K562 (cell line): Measurements from ENCODE around the gene AFF2. TPM values are rescaled to one million over a fixed set of nuclear protein-coding genes. Genes with fewer than 3 reads are reported as not detected.

Experiments
- ATAC-seq: fragments of 200-7000 bp; cut with Tn5 transposase; 3 replicates; pipeline ENCODE4 v1.9.1; 2020; ENCODE audit warnings: moderate library complexity
- BruUV-seq: library from RNA; stranded (reverse); fragments of 400-500 nt; replicated peaks from 2 replicates; lab custom pipeline; 2021; lab: Mats Ljungman, UMichigan
- CTCF ChIA-PET: fragments of 300-600 bp; formaldehyde crosslinking; extraction: SDS; loops from one replicate; lab custom pipeline; 2021; ENCODE audit warnings: low intra/inter-chr PET ratio; lab: Yijun Ruan, JAX
- POLR2A ChIA-PET: fragments of 300-600, 350-650 bp; sonication (Branson Sonifier 250); formaldehyde crosslinking; extraction: SDS; loops from one replicate; lab custom pipeline; 2021; ENCODE audit warnings: antibody characterized with exemption, inconsistent platforms; lab: Yijun Ruan, JAX
- DNase-seq, 4 experiments: peaks; one replicate each; pipeline versions ENCODE4 v3.0.0 to v3.0.0-alpha.2; 2011 to 2018; ENCODE audit warnings: low spot score in 3 of 4, mixed read lengths in 3 of 4; ENCODE audit errors: extremely low read depth in 1 of 4
- FAIRE-seq: peaks from 2 replicates; lab custom pipeline; 2011; peaks lifted over from hg19 to GRCh38; lab: Jason Lieb, UNC
- H2AFZ ChIP-seq: 2 replicates; pipeline ENCODE4 v1.6.0; 2011; ENCODE audit warnings: low read depth, low read length, control low read depth, inconsistent platforms
- H3K27ac ChIP-seq: fragments of 200-600 bp; 3 replicates; pipeline ENCODE4 v1.8.0; 2011; ENCODE audit warnings: low read depth, mild to moderate bottlenecking, control low read depth, inconsistent platforms, low read length, moderate library complexity, mixed read lengths; ENCODE audit errors: extremely low read depth
- H3K27me3 ChIP-seq, 2 experiments: fragments of 300-600 bp in 1 of 2; 2 replicates in 1 of 2; 3 replicates in 1 of 2; pipeline versions ENCODE4 v1.6.0 to v1.8.0; 2011; ENCODE audit warnings: inconsistent platforms in 2 of 2, low read length in 2 of 2, mild to moderate bottlenecking in 1 of 2, mixed read lengths in 1 of 2, moderate library complexity in 1 of 2; ENCODE audit not compliant: control insufficient read depth in 2 of 2, insufficient read depth in 2 of 2
- H3K36me3 ChIP-seq: fragments of 300-600 bp; 3 replicates; pipeline ENCODE4 v1.8.0; 2011; ENCODE audit warnings: mild to moderate bottlenecking, low read length, inconsistent platforms; ENCODE audit not compliant: control insufficient read depth, insufficient read depth
- H3K4me1 ChIP-seq, 2 experiments: fragments of 200-600 bp in 1 of 2; replicated peaks in 1 of 2; 2 replicates in 1 of 2; 3 replicates in 1 of 2; pipeline versions ENCODE4 v1.5.1 to v1.8.0; 2011; ENCODE audit warnings: inconsistent platforms in 2 of 2, low read length in 2 of 2, mild to moderate bottlenecking in 1 of 2, mixed read lengths in 1 of 2, moderate library complexity in 1 of 2; ENCODE audit not compliant: control insufficient read depth in 2 of 2, insufficient read depth in 2 of 2
- H3K4me2 ChIP-seq: 2 replicates; pipeline ENCODE4 v1.6.1; 2011; ENCODE audit warnings: low read length, control low read depth, inconsistent platforms, mixed read lengths; ENCODE audit not compliant: insufficient read depth
- H3K4me3 ChIP-seq: fragments of 200-600 bp; sonication (generic), shearing (Covaris generic); 2 replicates; pipeline ENCODE4 v1.5.1; 2016; ENCODE audit warnings: control low read depth, inconsistent platforms
- H3K79me2 ChIP-seq: fragments of 200-600 bp; 3 replicates; pipeline ENCODE4 v1.8.0; 2011; ENCODE audit warnings: low read length, inconsistent platforms; ENCODE audit not compliant: control insufficient read depth, insufficient read depth
- H3K9ac ChIP-seq, 2 experiments: 2 replicates each; pipeline versions ENCODE4 v1.6.0 to v1.6.1; 2011; ENCODE audit warnings: low read depth in 2 of 2, low read length in 2 of 2, control low read depth in 1 of 2, inconsistent platforms in 1 of 2, mild to moderate bottlenecking in 1 of 2, mixed read lengths in 1 of 2; ENCODE audit not compliant: insufficient read depth in 1 of 2
- H3K9me1 ChIP-seq: one replicate; pipeline ENCODE4 v1.6.0; 2011; ENCODE audit warnings: inconsistent platforms, mild to moderate bottlenecking, low read length, moderate library complexity; ENCODE audit not compliant: control insufficient read depth, insufficient read depth
- H3K9me3 ChIP-seq: replicated peaks from 2 replicates; pipeline ENCODE4 v1.5.1; 2011; ENCODE audit warnings: low read depth, low read length, inconsistent platforms; ENCODE audit not compliant: control insufficient read depth, insufficient read depth
- H4K20me1 ChIP-seq: replicated peaks from 2 replicates; pipeline ENCODE4 v1.6.1; 2011; ENCODE audit warnings: low read length, inconsistent platforms, mixed read lengths; ENCODE audit not compliant: control insufficient read depth, insufficient read depth
- ARID1B ChIP-seq: fragments of 450-650 bp; IDR thresholded peaks from 2 replicates; pipeline ENCODE4 v1.6.1; 2016; ENCODE audit warnings: antibody characterized with exemption, mild to moderate bottlenecking, inconsistent platforms
- ASH1L ChIP-seq: fragments of 450-650 bp; IDR thresholded peaks from 2 replicates; pipeline ENCODE4 v1.6.1; 2018; ENCODE audit warnings: borderline replicate concordance, mild to moderate bottlenecking, low read depth; ENCODE audit not compliant: partially characterized antibody
- ATF7 ChIP-seq: fragments of 450-650 bp; IDR thresholded peaks from 2 replicates; pipeline ENCODE4 v1.7.1; 2014; ENCODE audit warnings: mild to moderate bottlenecking, moderate library complexity
- CREBBP ChIP-seq: IDR thresholded peaks from one replicate; pipeline ENCODE4 v1.6.1; 2012; ENCODE audit warnings: low read depth, mild to moderate bottlenecking, control low read depth, inconsistent platforms, low read length
- DPF2 ChIP-seq: fragments of 450-650 bp; IDR thresholded peaks from 2 replicates; pipeline ENCODE4 v1.6.1; 2016
- EP300 ChIP-seq: IDR thresholded peaks from 2 replicates; pipeline ENCODE4 v1.6.1; 2012; ENCODE audit warnings: low read length, improper control_type of control experiment
- FIP1L1 ChIP-seq: fragments of 200-400 bp; formaldehyde crosslinking; IDR thresholded peaks from 2 replicates; pipeline ENCODE4 v1.6.1; 2018; ENCODE audit warnings: mild to moderate bottlenecking, low read depth, low read length; ENCODE audit not compliant: poor library complexity, severe bottlenecking
- HMG20B ChIP-seq: fragments of 250-450 bp; sonication (Bioruptor Pico); IDR thresholded peaks from 2 replicates; pipeline ENCODE4 v1.5.0; 2021; ENCODE audit warnings: mild to moderate bottlenecking
- RNF2 ChIP-seq: sonication (generic); IDR thresholded peaks from 2 replicates; pipeline ENCODE4 v1.6.1; 2016
- SIX5 ChIP-seq, 2 experiments: IDR thresholded peaks; 2 replicates each; pipeline ENCODE4 v1.6.1; 2011; ENCODE audit warnings: low read length in 2 of 2, borderline replicate concordance in 1 of 2, low read depth in 1 of 2, mild to moderate bottlenecking in 1 of 2, moderate library complexity in 1 of 2; ENCODE audit not compliant: insufficient read depth in 1 of 2
- SREBF2 ChIP-seq: sonication (generic); formaldehyde crosslinking; IDR thresholded peaks from 2 replicates; pipeline ENCODE4 v1.4.0; 2020; ENCODE audit warnings: mild to moderate bottlenecking, missing genetic modification reagents
- ZNF75A ChIP-seq: fragments of 450-650 bp; formaldehyde crosslinking; IDR thresholded peaks from 2 replicates; pipeline ENCODE4 v1.4.0; 2020; ENCODE audit warnings: mild to moderate bottlenecking
- WGBS: fragments of 100-300 bp; shearing (Covaris generic); methylation state at CpG from one replicate; pipeline ENCODE4 v1.1.6; 2016; ENCODE audit warnings: low coverage, mixed read lengths; ENCODE audit not compliant: insufficient coverage; ENCODE audit errors: missing lambda C conversion rate; 5-methylcytosine and 5-hydroxymethylcytosine counted together
- in situ Hi-C: fragments of 300-500 bp; cut with MboI; formaldehyde crosslinking; loops from 4 replicates; pipeline ENCODE4 v1.15.0; 2018; ENCODE audit warnings: inconsistent platforms, mixed read lengths
- intact Hi-C: fragments of 100-400 bp; cut with micrococcal nuclease; formaldehyde crosslinking; loops from 2 replicates; pipeline ENCODE4 v1.14.2; 2022
- polyA plus RNA-seq, 8 experiments: library from polyadenylated mRNA; depleted of rRNA in 4 of 8; stranded (reverse) in 5 of 8; unstranded in 3 of 8; fragments of >200 nt; fragmentation: Nextera tagmentation in 2 of 8; fragmentation: Illumina TruSeq in 1 of 8; extraction: Ambion mirVana in 2 of 8; extraction: Trizol in 1 of 8; gene quantifications; 2 replicates each; pipeline versions ENCODE4 v1.2.1 to v1.2.3, GENCODE V29; 2011 to 2014; ENCODE audit warnings: inconsistent platforms in 1 of 8, missing spikeins in 1 of 8
- total RNA-seq, 7 experiments: library from RNA; depleted of rRNA in 6 of 7; stranded (reverse); fragments of >200 nt in 6 of 7; fragmentation: Illumina TruSeq in 2 of 7; extraction: Trizol in 2 of 7; gene quantifications; 2 replicates each; pipeline versions ENCODE4 v1.2.1 to v1.2.3, GENCODE V29; 2011 to 2021; ENCODE audit warnings: low replicate concordance in 1 of 7
- TF ChIP-seq, protein P1 (sequence below): fragments of 450-650 bp; formaldehyde crosslinking; IDR thresholded peaks from 2 replicates; pipeline ENCODE4 v1.4.0; 2020; ENCODE audit warnings: mild to moderate bottlenecking
- TF ChIP-seq, protein P2 (sequence below): IDR thresholded peaks from 2 replicates; pipeline ENCODE4 v1.6.1; 2011; ENCODE audit warnings: borderline replicate concordance, low read depth, mild to moderate bottlenecking, moderate library complexity, low read length; ENCODE audit not compliant: insufficient read depth, poor library complexity, severe bottlenecking

The AFF2 gene
- total and polyA plus RNA-seq, 9 of the 15 experiments (the other 6 are each of a cell fraction or from before 2014, with no cell fraction given) = 0.01 to 0.20 (median 0.07) TPM

DNA sequence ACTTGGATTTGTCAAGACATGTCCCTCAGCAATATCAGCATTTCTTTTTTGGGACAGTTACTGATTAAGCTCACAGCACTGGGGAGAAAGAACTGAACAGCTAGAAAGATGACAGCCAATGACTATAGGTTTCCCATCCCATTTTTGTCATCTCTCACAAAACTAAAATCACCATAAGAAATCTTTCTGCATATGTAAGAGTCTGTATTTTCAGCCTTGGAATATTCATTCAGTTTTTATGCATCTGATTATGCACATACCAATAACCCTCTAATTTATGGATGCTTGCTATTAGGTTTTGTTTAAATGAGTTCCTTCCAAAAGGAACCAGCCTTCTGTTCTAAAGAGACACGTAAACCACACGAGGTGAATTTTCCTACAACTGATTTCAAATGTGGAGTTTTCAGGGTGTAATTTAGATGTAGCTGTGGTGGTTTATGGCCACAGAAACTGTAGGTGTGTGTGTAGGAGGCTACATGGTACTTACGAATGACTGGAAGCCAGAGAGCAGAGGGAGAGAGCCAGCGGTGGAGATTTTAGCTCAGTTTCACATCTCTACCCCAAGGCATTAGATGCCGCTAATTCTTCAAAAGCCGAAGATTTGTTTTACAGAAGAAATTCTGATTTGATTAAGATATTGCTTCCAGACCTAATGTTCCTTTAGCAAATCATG is 55.3 kb downstream of the AFF2 start:
- ATAC-seq = no peak
- Histone ChIP-seq H3K4me1 (no peaks in the 10 kb centered on the region; a peak in 1 of 5 replicates), H3K4me2 (no peak overlapping the region), H3K9me1 (no peaks in the 10 kb centered on the region), H2AFZ (no peak overlapping the region), H3K27me3 (no peaks in the 10 kb centered on the region), H3K9me3 (no peaks in the 10 kb centered on the region), H3K79me2 (no peaks in the 10 kb centered on the region), H3K4me3 (no peak overlapping the region), H3K9ac (no peak overlapping the region), H3K27ac (no peak overlapping the region), H3K36me3 (no peaks in the 10 kb centered on the region), H4K20me1 (no peaks in the 10 kb centered on the region)
- intact Hi-C loops (no loop called here), in situ Hi-C loops (no loop called here)
- 34% methylated on average over 6 of the region's 6 CpGs for WGBS
- POLR2A ChIA-PET = no interaction called here
- TF ChIP-seq ASH1L = no peak
- TF ChIP-seq DPF2 = no peak
- no peak for TF ChIP-seq ZNF75A (CRISPR knock-in tag)
- DNase-seq = no peak
- CTCF ChIA-PET = no interaction called here
- BruUV-seq = no TSS peak
- no peak for FAIRE-seq

DNA sequence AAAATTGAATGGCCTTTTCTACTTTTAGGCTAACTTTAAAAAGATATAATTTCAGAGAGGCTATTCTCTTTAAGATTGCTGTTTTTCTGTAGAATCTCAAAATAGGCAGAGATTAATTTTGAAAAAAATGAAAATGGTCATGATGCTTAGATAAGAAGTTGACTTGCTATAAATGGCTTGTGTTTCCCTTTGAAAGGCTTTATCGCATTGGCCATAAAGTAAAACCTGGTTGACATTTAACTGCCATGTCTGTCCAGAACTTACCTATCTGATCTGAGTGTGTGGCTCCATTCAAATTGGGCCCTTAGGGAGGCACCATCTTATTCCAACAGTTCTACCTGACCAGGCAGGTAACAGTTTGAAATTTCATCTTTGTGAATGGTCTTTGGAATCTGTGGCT is 56.1 kb downstream of the AFF2 start:
- Histone ChIP-seq H4K20me1 (no peaks in the 10 kb centered on the region), H3K27ac (no peak overlapping the region), H3K9me1 (no peaks in the 10 kb centered on the region), H3K36me3 (no peaks in the 10 kb centered on the region), H3K4me1 (no peaks in the 10 kb centered on the region; a peak in 1 of 5 replicates), H3K9me3 (no peaks in the 10 kb centered on the region), H3K9ac (no peak overlapping the region), H3K4me2 (no peak overlapping the region), H3K79me2 (no peaks in the 10 kb centered on the region), H3K27me3 (no peaks in the 10 kb centered on the region), H3K4me3 (no peak overlapping the region), H2AFZ (no peak overlapping the region)
- intact Hi-C loops = no loop called here
- in situ Hi-C loops = no loop called here
- CTCF ChIA-PET = no interaction called here
- ATAC-seq (peak; percentile 44; the same call in 1 of the 3 replicates), DNase-seq (peak in 1 of 4 experiments; percentile 25), FAIRE-seq (no peak)
- BruUV-seq = no TSS peak
- WGBS = 0% methylated on average over 1 of the region's 1 CpG
- POLR2A ChIA-PET = no interaction called here
- TF ChIP-seq ARID1B (peak; percentile 36; the same call in 1 of the 2 replicates), ATF7 (no peak), HMG20B (no peak), SIX5 (IDR thresholded peaks at IDR 0.05; ENCODE audit: borderline replicate concordance in 1 of 2, insufficient read depth in 1 of 2, low read depth in 1 of 2, low read length in 2 of 2) (no peak), EP300 (peak; percentile 72), SREBF2 (CRISPR knock-in tag) (no peak), CREBBP (no peak), FIP1L1 (no peak), RNF2 (peak; percentile 21; the same call in 1 of the 2 replicates)
- TF ChIP-seq, protein P1, sequence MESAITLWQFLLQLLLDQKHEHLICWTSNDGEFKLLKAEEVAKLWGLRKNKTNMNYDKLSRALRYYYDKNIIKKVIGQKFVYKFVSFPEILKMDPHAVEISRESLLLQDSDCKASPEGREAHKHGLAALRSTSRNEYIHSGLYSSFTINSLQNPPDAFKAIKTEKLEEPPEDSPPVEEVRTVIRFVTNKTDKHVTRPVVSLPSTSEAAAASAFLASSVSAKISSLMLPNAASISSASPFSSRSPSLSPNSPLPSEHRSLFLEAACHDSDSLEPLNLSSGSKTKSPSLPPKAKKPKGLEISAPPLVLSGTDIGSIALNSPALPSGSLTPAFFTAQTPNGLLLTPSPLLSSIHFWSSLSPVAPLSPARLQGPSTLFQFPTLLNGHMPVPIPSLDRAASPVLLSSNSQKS = no peak
- TF ChIP-seq, protein P2, sequence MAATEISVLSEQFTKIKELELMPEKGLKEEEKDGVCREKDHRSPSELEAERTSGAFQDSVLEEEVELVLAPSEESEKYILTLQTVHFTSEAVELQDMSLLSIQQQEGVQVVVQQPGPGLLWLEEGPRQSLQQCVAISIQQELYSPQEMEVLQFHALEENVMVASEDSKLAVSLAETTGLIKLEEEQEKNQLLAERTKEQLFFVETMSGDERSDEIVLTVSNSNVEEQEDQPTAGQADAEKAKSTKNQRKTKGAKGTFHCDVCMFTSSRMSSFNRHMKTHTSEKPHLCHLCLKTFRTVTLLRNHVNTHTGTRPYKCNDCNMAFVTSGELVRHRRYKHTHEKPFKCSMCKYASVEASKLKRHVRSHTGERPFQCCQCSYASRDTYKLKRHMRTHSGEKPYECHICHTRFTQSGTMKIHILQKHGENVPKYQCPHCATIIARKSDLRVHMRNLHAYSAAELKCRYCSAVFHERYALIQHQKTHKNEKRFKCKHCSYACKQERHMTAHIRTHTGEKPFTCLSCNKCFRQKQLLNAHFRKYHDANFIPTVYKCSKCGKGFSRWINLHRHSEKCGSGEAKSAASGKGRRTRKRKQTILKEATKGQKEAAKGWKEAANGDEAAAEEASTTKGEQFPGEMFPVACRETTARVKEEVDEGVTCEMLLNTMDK = no peak
